CD4-positive, alpha-beta T cell (primary cell): ENCODE measurements around the gene SOHLH1. TPM values are rescaled to one million over a fixed set of nuclear protein-coding genes. Genes with fewer than 3 reads are reported as not detected.

Experiments
- ATAC-seq: fragments of 200-7000 bp; cut with Tn5 transposase; one replicate; pipeline ENCODE4 v1.10.0; 2022; ENCODE audit warnings: mild to moderate bottlenecking; ENCODE audit not compliant: poor library complexity
- CTCF ChIA-PET: fragments of 350-600 bp; sonication (Branson Sonifier 250); formaldehyde crosslinking; loops from one replicate; lab custom pipeline; 2021; ENCODE audit warnings: antibody characterized with exemption, inconsistent platforms; lab: Charles Lee
- POLR2A ChIA-PET: fragments of 350-600 bp; sonication (Branson Sonifier 250); formaldehyde crosslinking; loops from one replicate; lab custom pipeline; 2021; ENCODE audit warnings: antibody characterized with exemption, inconsistent platforms; lab: Charles Lee
- DNase-seq, 14 experiments: peaks; one replicate each; pipeline ENCODE4 v3.0.0-alpha.2; 2013 to 2020; ENCODE audit warnings: mixed read lengths in 2 of 14
- H3K27ac ChIP-seq, 2 donors: one replicate each; pipeline versions ENCODE4 v1.5.1 to v1.7.0; 2013; ENCODE audit warnings: low read length in 2 of 2, low read depth in 1 of 2, mild to moderate bottlenecking in 1 of 2
- H3K27me3 ChIP-seq, 2 experiments: 1 replicate in 1 of 2; 2 replicates in 1 of 2; pipeline versions ENCODE4 v1.6.1 to v1.7.0; 2013; ENCODE audit warnings: low read length in 2 of 2, control low read depth in 1 of 2, mild to moderate bottlenecking in 1 of 2, moderate library complexity in 1 of 2; ENCODE audit not compliant: insufficient read depth in 2 of 2, control insufficient read depth in 1 of 2
- H3K36me3 ChIP-seq: one replicate; pipeline ENCODE4 v1.6.1; 2013; ENCODE audit warnings: low read length, control low read depth; ENCODE audit not compliant: insufficient read depth
- H3K4me1 ChIP-seq: one replicate; pipeline ENCODE4 v1.6.1; 2013; ENCODE audit warnings: low read length, control low read depth; ENCODE audit not compliant: insufficient read depth
- H3K4me3 ChIP-seq: one replicate; pipeline ENCODE4 v1.5.1; 2013; ENCODE audit warnings: mild to moderate bottlenecking, low read length, moderate library complexity
- H3K9me3 ChIP-seq, 2 experiments: 1 replicate in 1 of 2; 2 replicates in 1 of 2; pipeline versions ENCODE4 v1.6.1 to v1.7.0; 2013; ENCODE audit warnings: low read length in 2 of 2, mild to moderate bottlenecking in 2 of 2, control low read depth in 1 of 2, moderate library complexity in 1 of 2; ENCODE audit not compliant: control insufficient read depth in 1 of 2, insufficient read depth in 1 of 2
- H3K27ac Mint-ChIP-seq: one replicate; pipeline ENCODE4 v1.8.0; 2020; ENCODE audit warnings: mixed read lengths
- H3K27me3 Mint-ChIP-seq: one replicate; pipeline ENCODE4 v1.8.0; 2021; ENCODE audit warnings: mixed read lengths
- H3K36me3 Mint-ChIP-seq: one replicate; pipeline ENCODE4 v1.8.0; 2021; ENCODE audit warnings: low read depth, mixed read lengths
- H3K4me1 Mint-ChIP-seq: one replicate; pipeline ENCODE4 v1.8.0; 2021; ENCODE audit warnings: low read depth, mixed read lengths
- H3K4me3 Mint-ChIP-seq: one replicate; pipeline ENCODE4 v1.8.0; 2020; ENCODE audit warnings: mild to moderate bottlenecking, mixed read lengths
- H3K9me3 Mint-ChIP-seq: one replicate; pipeline ENCODE4 v1.8.0; 2020; ENCODE audit warnings: mixed read lengths
- intact Hi-C, 2 experiments: fragments of 100-400 bp; cut with DNase I in 1 of 2; cut with micrococcal nuclease in 1 of 2; formaldehyde crosslinking; loops; one replicate each; pipeline versions ENCODE4 v1.15.1 to v1.9.0; 2023 to 2025; cut with DNase I, micrococcal nuclease
- total RNA-seq, 174 experiments: library from RNA in 2 of 174; stranded (reverse) in 2 of 174; gene quantifications; one replicate each; pipeline ENCODE4 v1.2.3 and lab custom pipeline; 2021 to 2026
- TF ChIP-seq, protein P1 (sequence below): fragments of 200-600 bp; IDR thresholded peaks from one replicate; pipeline ENCODE4 v1.8.0; 2022; ENCODE audit warnings: antibody characterized with exemption, mild to moderate bottlenecking

SOHLH1 gene
- total RNA-seq, 2 experiments from 2014 or later: not detected

DNA sequence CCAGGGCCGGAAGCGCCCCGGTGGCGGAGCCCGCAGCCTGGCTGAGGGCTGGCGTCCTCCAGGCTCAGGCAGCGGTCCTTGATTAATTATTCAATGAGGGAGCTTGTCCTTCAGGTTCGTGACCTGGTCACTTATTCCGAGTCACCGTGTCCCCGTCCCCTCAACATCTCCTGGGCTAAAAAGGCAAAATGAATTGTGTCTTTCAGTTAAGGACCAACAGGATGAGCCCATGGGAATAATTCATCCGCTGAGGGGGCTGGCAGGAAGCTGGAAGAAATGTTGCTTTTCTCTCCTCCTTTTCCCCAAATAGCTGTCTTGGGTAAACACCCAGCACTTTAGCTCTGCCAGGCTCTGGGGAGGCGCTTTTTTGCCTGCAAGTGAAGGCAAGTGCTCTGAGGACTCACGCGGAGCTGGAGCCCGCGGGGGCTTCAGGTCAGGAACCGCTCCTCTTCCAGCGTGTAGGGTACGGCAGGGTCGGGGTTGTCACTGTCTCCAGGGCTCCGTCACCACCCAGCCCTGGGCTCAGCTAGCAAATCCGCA, 15.8 kb upstream of the SOHLH1 start:
- H3K4me3 ChIP-seq: no peak overlapping the region
- ATAC-seq (no peak), DNase-seq (no peak)
- H3K27ac ChIP-seq: no peak overlapping the region
- peaks cover 0 to 18% of the 10 kb centered on the region in 2 experiments for H3K9me3 ChIP-seq
- no peaks in the 10 kb centered on the region for H3K9me3 Mint-ChIP-seq
- no peak overlapping the region for H3K4me3 Mint-ChIP-seq
- H3K4me1 Mint-ChIP-seq: no peaks in the 10 kb centered on the region
- intact Hi-C loops: no loop called here
- no peaks in the 10 kb centered on the region for H3K36me3 Mint-ChIP-seq
- peaks cover 34% of the 10 kb centered on the region for H3K27me3 Mint-ChIP-seq
- H3K27ac Mint-ChIP-seq: no peak overlapping the region
- H3K36me3 ChIP-seq: no peaks in the 10 kb centered on the region
- H3K4me1 ChIP-seq: no peaks in the 10 kb centered on the region
- POLR2A ChIA-PET: no interaction called here
- CTCF ChIA-PET: no interaction called here
- TF ChIP-seq, protein P1, sequence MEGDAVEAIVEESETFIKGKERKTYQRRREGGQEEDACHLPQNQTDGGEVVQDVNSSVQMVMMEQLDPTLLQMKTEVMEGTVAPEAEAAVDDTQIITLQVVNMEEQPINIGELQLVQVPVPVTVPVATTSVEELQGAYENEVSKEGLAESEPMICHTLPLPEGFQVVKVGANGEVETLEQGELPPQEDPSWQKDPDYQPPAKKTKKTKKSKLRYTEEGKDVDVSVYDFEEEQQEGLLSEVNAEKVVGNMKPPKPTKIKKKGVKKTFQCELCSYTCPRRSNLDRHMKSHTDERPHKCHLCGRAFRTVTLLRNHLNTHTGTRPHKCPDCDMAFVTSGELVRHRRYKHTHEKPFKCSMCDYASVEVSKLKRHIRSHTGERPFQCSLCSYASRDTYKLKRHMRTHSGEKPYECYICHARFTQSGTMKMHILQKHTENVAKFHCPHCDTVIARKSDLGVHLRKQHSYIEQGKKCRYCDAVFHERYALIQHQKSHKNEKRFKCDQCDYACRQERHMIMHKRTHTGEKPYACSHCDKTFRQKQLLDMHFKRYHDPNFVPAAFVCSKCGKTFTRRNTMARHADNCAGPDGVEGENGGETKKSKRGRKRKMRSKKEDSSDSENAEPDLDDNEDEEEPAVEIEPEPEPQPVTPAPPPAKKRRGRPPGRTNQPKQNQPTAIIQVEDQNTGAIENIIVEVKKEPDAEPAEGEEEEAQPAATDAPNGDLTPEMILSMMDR: no peak
- H3K27me3 ChIP-seq: peaks cover 20 to 39% of the 10 kb centered on the region in 2 experiments

DNA sequence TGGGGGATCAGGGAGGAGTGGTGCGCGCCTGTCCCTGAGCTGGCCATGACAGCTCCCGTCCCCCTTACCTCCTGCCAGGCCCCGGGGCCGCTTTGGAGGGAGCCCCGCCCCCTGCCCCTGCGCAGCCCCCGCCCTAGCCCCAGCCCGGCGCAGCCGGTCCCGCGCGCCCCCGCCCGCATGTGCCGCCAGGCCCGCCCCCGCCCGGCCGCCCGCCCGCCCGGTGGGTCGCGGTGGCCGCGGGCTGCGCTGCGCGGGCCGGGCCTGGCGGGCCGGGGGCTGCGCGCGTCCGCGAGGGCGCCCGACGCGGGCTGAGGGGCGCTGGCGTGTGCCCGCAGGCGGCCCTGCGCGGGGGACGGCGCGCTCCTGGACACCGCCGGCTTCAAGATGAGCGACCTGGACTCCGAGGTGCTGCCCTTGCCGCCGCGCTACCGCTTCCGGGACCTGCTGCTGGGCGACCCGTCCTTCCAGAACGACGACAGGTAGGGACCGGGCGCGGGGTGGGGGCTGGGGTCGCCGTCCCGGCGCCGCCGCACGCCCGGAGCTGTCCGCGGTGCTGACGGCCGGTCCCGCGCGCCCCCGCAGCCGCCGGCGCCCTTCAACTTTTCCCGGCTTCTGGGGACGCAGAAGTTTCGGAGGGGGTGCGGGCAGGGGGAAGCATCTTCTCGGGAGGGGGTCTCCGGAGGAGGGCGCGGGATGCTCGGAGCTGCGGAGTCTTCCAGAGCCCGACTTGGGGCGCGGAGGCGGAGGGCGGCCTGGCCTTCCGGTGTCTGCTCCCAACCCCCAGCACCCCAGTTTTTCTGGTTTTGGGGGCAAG, 15.2 kb upstream of the SOHLH1 start:
- H3K4me3 ChIP-seq: no peak overlapping the region
- Mint-ChIP-seq H3K27ac (no peak overlapping the region), H3K9me3 (no peaks in the 10 kb centered on the region), H3K4me3 (no peak overlapping the region), H3K36me3 (no peaks in the 10 kb centered on the region), H3K4me1 (no peaks in the 10 kb centered on the region), H3K27me3 (peaks cover 34% of the 10 kb centered on the region)
- H3K27me3 ChIP-seq: peaks cover 20 to 39% of the 10 kb centered on the region in 2 experiments
- peaks cover 0 to 18% of the 10 kb centered on the region in 2 experiments for H3K9me3 ChIP-seq
- intact Hi-C loops: no loop called here
- TF ChIP-seq, protein P1: no peak
- DNase-seq (no peak), ATAC-seq (no peak)
- ChIA-PET POLR2A (no interaction called here), CTCF (no interaction called here)
- H3K36me3 ChIP-seq: no peaks in the 10 kb centered on the region
- no peak overlapping the region for H3K27ac ChIP-seq
- H3K4me1 ChIP-seq: no peaks in the 10 kb centered on the region

DNA sequence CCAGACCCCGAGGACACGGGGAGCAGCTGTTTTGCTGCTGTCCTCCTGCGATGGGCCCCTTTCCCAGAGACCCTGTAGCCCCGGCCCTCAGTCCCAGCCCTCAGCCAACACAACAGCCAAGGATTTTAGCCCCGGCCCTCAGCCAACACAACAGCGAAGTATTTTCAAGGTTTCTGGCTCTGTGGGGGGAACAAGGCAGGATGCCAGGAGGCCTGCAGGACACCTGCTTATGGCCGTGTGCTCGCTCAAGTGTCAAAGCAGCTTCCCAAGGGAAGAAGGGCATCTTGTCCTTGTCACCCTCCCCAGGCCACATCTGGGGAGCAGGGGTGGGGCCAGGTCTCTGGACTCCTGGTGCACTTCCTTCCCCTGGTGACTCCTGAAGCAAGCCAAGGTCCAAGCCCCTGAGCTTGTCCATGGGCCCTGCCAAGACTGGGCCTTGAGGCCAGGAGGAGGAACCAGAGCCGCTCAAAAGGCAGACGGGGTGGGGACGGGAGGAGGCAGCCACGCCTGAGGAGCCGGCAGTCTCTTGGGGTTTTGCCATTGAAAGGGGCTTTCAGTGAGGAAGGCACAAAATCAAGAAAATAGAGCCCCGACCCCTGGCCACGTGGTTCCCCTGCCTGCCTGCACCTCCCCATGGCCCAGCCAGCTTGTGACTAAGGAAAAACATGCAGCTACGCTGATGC, 13.5 kb upstream of the SOHLH1 start:
- Mint-ChIP-seq H3K27ac (no peak overlapping the region), H3K27me3 (peaks cover 34% of the 10 kb centered on the region), H3K9me3 (no peaks in the 10 kb centered on the region), H3K4me1 (no peaks in the 10 kb centered on the region), H3K36me3 (no peaks in the 10 kb centered on the region), H3K4me3 (no peak overlapping the region)
- CTCF ChIA-PET: no interaction called here
- POLR2A ChIA-PET: no interaction called here
- H3K4me3 ChIP-seq: no peak overlapping the region
- DNase-seq: no peak
- peaks cover 20 to 35% of the 10 kb centered on the region in 2 experiments for H3K27me3 ChIP-seq
- no peak for ATAC-seq
- H3K9me3 ChIP-seq: peaks cover 0 to 18% of the 10 kb centered on the region in 2 experiments
- no peak overlapping the region for H3K27ac ChIP-seq
- H3K4me1 ChIP-seq: no peaks in the 10 kb centered on the region
- intact Hi-C loops: no loop called here
- no peaks in the 10 kb centered on the region for H3K36me3 ChIP-seq
- TF ChIP-seq, protein P1: no peak
